WTC11 (cell line): ENCODE measurements around the gene NET1. TPM values are rescaled to one million over a fixed set of nuclear protein-coding genes. Genes with fewer than 3 reads are reported as not detected.
A peak's percentile ranks its signal among the peaks of the same experiment; 100 is the strongest.

Source experiments
- ATAC-seq: fragments of 200-7000 bp; cut with Tn5 transposase; 2 replicates; pipeline ENCODE4 v1.10.0; 2021; ENCODE audit warnings: mild to moderate bottlenecking, moderate library complexity
- CTCF ChIA-PET: fragments of 300-600 bp; sonication (Branson Sonifier 250); formaldehyde crosslinking; loops from one replicate; lab custom pipeline; 2021; ENCODE audit warnings: antibody characterized with exemption; lab: Charles Lee
- POLR2A ChIA-PET: fragments of 350-600 bp; sonication (Branson Sonifier 250); formaldehyde crosslinking; loops from one replicate; lab custom pipeline; 2021; ENCODE audit warnings: antibody characterized with exemption; lab: Charles Lee
- DNase-seq: peaks from one replicate; pipeline ENCODE4 v3.0.0; 2021; ENCODE audit warnings: low spot score
- H3K27ac Mint-ChIP-seq: 2 replicates; pipeline ENCODE4 v1.8.0; 2021; ENCODE audit warnings: mixed read lengths
- H3K27me3 Mint-ChIP-seq: 2 replicates; pipeline ENCODE4 v1.8.0; 2021; ENCODE audit warnings: low read depth, mild to moderate bottlenecking, moderate library complexity, mixed read lengths
- H3K36me3 Mint-ChIP-seq: 2 replicates; pipeline ENCODE4 v1.8.0; 2021; ENCODE audit warnings: mixed read lengths
- H3K4me1 Mint-ChIP-seq: 2 replicates; pipeline ENCODE4 v1.8.0; 2022; ENCODE audit warnings: mixed read lengths
- H3K4me3 Mint-ChIP-seq: 2 replicates; pipeline ENCODE4 v1.8.0; 2021; ENCODE audit warnings: mild to moderate bottlenecking, moderate library complexity, mixed read lengths
- H3K9me3 Mint-ChIP-seq: 2 replicates; pipeline ENCODE4 v1.8.0; 2021; ENCODE audit warnings: mixed read lengths
- ATF1 ChIP-seq: sonication (generic); formaldehyde crosslinking; IDR thresholded peaks from 2 replicates; pipeline ENCODE4 v1.8.1; 2023; ENCODE audit warnings: mild to moderate bottlenecking, moderate library complexity, missing genetic modification reagents
- CREB1 ChIP-seq: sonication (generic); formaldehyde crosslinking; IDR thresholded peaks from 2 replicates; pipeline ENCODE4 v1.8.0; 2023; ENCODE audit warnings: mild to moderate bottlenecking, missing genetic modification reagents
- CREM ChIP-seq: sonication (generic); formaldehyde crosslinking; IDR thresholded peaks from 2 replicates; pipeline ENCODE4 v1.8.1; 2022; ENCODE audit warnings: mild to moderate bottlenecking, missing genetic modification reagents, moderate library complexity
- FOXP4 ChIP-seq: sonication (generic); formaldehyde crosslinking; IDR thresholded peaks from 2 replicates; pipeline ENCODE4 v1.8.0; 2022; ENCODE audit warnings: mild to moderate bottlenecking, missing genetic modification reagents
- GRHL2 ChIP-seq: fragments of 250-450 bp; sonication (Bioruptor Pico); IDR thresholded peaks from 2 replicates; pipeline ENCODE4 v1.8.0; 2022; ENCODE audit warnings: mild to moderate bottlenecking, moderate library complexity; ENCODE audit not compliant: insufficient replicate concordance, severe bottlenecking
- IRF2 ChIP-seq: sonication (generic); formaldehyde crosslinking; IDR thresholded peaks from 2 replicates; pipeline ENCODE4 v1.8.0; 2022; ENCODE audit warnings: low read depth, missing genetic modification reagents, borderline replicate concordance
- MXD4 ChIP-seq: fragments of 250-450 bp; sonication (Bioruptor Pico); IDR thresholded peaks from 2 replicates; pipeline ENCODE4 v1.8.0; 2021; ENCODE audit warnings: mild to moderate bottlenecking, moderate library complexity, borderline replicate concordance
- OVOL2 ChIP-seq: fragments of 250-450 bp; sonication (Bioruptor Pico); IDR thresholded peaks from 2 replicates; pipeline ENCODE4 v1.9.0; 2021; ENCODE audit warnings: mild to moderate bottlenecking, borderline replicate concordance
- SOX15 ChIP-seq: fragments of 250-450 bp; sonication (Bioruptor Pico); IDR thresholded peaks from 2 replicates; pipeline ENCODE4 v1.9.0; 2021; ENCODE audit warnings: mild to moderate bottlenecking
- TP53 ChIP-seq: sonication (generic); formaldehyde crosslinking; IDR thresholded peaks from 2 replicates; pipeline ENCODE4 v1.8.1; 2023; ENCODE audit warnings: mild to moderate bottlenecking, missing genetic modification reagents
- ZNF219 ChIP-seq: sonication (generic); formaldehyde crosslinking; IDR thresholded peaks from 2 replicates; pipeline ENCODE4 v1.8.0; 2023; ENCODE audit warnings: missing genetic modification reagents, mild to moderate bottlenecking, borderline replicate concordance
- ZNF317 ChIP-seq: sonication (generic); formaldehyde crosslinking; IDR thresholded peaks from 2 replicates; pipeline ENCODE4 v1.8.1; 2023; ENCODE audit warnings: low read depth, mild to moderate bottlenecking, moderate library complexity, missing genetic modification reagents, borderline replicate concordance
- ZNF425 ChIP-seq: fragments of 250-450 bp; sonication (Bioruptor Pico); conservative IDR thresholded peaks from 2 replicates; pipeline ENCODE4 v1.9.0; 2021; ENCODE audit warnings: mild to moderate bottlenecking
- total RNA-seq: library from RNA; stranded (reverse); gene quantifications from 3 replicates; pipeline ENCODE4 v1.2.3, GENCODE V29; 2021
- TF ChIP-seq, protein P1 (sequence below): sonication (generic); formaldehyde crosslinking; IDR thresholded peaks from 2 replicates; pipeline ENCODE4 v1.8.0; 2022; ENCODE audit warnings: missing genetic modification reagents
- TF ChIP-seq, protein P2 (sequence below): sonication (generic); formaldehyde crosslinking; IDR thresholded peaks from 2 replicates; pipeline ENCODE4 v1.8.1; 2023; ENCODE audit warnings: mild to moderate bottlenecking, missing genetic modification reagents
- TF ChIP-seq, protein P3 (sequence below): fragments of 250-450 bp; sonication (Bioruptor Pico); IDR thresholded peaks from 2 replicates; pipeline ENCODE4 v1.9.0; 2021; ENCODE audit warnings: mild to moderate bottlenecking, borderline replicate concordance

NET1 gene
- total RNA-seq, 1 experiment from 2014 or later = 85.4 TPM

DNA sequence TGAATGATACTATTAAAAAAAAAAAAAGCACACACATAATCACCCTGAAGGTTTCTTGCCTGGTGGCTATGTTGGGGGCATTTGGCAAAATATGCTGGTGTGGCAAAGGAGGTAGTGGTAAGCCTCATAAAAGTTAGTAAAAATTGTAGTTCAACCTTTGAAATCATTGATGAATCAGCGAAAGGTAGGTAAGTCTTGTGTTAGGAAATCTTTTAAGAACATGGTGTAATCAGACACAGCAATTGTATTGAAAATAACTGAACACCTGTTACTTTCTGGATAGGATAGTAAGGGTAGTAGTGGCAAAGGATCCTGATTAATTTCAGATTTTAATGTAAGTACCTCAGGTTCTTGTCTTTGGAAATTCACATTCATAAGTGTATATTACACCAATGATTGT is 46.1 kb downstream of the NET1 start:
- POLR2A ChIA-PET = no interaction called here
- DNase-seq (no peak), ATAC-seq (no peak)
- Mint-ChIP-seq H3K27me3 (no peaks in the 10 kb centered on the region), H3K4me3 (no peak overlapping the region), H3K4me1 (peaks cover 27% of the 10 kb centered on the region), H3K36me3 (peaks cover 80% of the 10 kb centered on the region), H3K9me3 (peaks cover 2% of the 10 kb centered on the region), H3K27ac (peak overlapping the region; percentile 2; the same call in 1 of the 2 replicates)
- TF ChIP-seq TP53 (CRISPR knock-in tag) = no peak
- TF ChIP-seq ZNF425 (CRISPR knock-in tag) = no peak
- no peak for TF ChIP-seq MXD4 (CRISPR knock-in tag)
- no peak for TF ChIP-seq ZNF219 (CRISPR knock-in tag)
- no peak for TF ChIP-seq OVOL2
- no peak for TF ChIP-seq CREB1 (CRISPR knock-in tag)
- no peak for TF ChIP-seq ZNF317
- no peak for TF ChIP-seq IRF2 (CRISPR knock-in tag)
- no peak for TF ChIP-seq CREM (CRISPR knock-in tag)
- TF ChIP-seq FOXP4 = no peak
- TF ChIP-seq, protein P1, sequence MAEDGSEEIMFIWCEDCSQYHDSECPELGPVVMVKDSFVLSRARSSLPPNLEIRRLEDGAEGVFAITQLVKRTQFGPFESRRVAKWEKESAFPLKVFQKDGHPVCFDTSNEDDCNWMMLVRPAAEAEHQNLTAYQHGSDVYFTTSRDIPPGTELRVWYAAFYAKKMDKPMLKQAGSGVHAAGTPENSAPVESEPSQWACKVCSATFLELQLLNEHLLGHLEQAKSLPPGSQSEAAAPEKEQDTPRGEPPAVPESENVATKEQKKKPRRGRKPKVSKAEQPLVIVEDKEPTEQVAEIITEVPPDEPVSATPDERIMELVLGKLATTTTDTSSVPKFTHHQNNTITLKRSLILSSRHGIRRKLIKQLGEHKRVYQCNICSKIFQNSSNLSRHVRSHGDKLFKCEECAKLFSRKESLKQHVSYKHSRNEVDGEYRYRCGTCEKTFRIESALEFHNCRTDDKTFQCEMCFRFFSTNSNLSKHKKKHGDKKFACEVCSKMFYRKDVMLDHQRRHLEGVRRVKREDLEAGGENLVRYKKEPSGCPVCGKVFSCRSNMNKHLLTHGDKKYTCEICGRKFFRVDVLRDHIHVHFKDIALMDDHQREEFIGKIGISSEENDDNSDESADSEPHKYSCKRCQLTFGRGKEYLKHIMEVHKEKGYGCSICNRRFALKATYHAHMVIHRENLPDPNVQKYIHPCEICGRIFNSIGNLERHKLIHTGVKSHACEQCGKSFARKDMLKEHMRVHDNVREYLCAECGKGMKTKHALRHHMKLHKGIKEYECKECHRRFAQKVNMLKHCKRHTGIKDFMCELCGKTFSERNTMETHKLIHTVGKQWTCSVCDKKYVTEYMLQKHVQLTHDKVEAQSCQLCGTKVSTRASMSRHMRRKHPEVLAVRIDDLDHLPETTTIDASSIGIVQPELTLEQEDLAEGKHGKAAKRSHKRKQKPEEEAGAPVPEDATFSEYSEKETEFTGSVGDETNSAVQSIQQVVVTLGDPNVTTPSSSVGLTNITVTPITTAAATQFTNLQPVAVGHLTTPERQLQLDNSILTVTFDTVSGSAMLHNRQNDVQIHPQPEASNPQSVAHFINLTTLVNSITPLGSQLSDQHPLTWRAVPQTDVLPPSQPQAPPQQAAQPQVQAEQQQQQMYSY = no peak
- no peak for TF ChIP-seq GRHL2 (CRISPR knock-in tag)
- TF ChIP-seq SOX15 = no peak
- TF ChIP-seq ATF1 (CRISPR knock-in tag) = no peak
- TF ChIP-seq, protein P2, sequence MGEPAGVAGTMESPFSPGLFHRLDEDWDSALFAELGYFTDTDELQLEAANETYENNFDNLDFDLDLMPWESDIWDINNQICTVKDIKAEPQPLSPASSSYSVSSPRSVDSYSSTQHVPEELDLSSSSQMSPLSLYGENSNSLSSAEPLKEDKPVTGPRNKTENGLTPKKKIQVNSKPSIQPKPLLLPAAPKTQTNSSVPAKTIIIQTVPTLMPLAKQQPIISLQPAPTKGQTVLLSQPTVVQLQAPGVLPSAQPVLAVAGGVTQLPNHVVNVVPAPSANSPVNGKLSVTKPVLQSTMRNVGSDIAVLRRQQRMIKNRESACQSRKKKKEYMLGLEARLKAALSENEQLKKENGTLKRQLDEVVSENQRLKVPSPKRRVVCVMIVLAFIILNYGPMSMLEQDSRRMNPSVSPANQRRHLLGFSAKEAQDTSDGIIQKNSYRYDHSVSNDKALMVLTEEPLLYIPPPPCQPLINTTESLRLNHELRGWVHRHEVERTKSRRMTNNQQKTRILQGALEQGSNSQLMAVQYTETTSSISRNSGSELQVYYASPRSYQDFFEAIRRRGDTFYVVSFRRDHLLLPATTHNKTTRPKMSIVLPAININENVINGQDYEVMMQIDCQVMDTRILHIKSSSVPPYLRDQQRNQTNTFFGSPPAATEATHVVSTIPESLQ (CRISPR knock-in tag) = no peak
- TF ChIP-seq, protein P3, sequence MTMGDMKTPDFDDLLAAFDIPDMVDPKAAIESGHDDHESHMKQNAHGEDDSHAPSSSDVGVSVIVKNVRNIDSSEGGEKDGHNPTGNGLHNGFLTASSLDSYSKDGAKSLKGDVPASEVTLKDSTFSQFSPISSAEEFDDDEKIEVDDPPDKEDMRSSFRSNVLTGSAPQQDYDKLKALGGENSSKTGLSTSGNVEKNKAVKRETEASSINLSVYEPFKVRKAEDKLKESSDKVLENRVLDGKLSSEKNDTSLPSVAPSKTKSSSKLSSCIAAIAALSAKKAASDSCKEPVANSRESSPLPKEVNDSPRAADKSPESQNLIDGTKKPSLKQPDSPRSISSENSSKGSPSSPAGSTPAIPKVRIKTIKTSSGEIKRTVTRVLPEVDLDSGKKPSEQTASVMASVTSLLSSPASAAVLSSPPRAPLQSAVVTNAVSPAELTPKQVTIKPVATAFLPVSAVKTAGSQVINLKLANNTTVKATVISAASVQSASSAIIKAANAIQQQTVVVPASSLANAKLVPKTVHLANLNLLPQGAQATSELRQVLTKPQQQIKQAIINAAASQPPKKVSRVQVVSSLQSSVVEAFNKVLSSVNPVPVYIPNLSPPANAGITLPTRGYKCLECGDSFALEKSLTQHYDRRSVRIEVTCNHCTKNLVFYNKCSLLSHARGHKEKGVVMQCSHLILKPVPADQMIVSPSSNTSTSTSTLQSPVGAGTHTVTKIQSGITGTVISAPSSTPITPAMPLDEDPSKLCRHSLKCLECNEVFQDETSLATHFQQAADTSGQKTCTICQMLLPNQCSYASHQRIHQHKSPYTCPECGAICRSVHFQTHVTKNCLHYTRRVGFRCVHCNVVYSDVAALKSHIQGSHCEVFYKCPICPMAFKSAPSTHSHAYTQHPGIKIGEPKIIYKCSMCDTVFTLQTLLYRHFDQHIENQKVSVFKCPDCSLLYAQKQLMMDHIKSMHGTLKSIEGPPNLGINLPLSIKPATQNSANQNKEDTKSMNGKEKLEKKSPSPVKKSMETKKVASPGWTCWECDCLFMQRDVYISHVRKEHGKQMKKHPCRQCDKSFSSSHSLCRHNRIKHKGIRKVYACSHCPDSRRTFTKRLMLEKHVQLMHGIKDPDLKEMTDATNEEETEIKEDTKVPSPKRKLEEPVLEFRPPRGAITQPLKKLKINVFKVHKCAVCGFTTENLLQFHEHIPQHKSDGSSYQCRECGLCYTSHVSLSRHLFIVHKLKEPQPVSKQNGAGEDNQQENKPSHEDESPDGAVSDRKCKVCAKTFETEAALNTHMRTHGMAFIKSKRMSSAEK = no peak
- CTCF ChIA-PET = no interaction called here
